Activated T-cell treated with anti-CD3 and anti-CD28 coated beads for 24 hours (primary cell): ENCODE measurements around the gene CRELD1.
A peak's percentile ranks its signal among the peaks of the same experiment; 100 is the strongest.

Experiments
- DNase-seq: peaks from one replicate; pipeline ENCODE4 v3.0.0-alpha.2; 2020; ENCODE audit warnings: low read depth

Gene CRELD1

DNA sequence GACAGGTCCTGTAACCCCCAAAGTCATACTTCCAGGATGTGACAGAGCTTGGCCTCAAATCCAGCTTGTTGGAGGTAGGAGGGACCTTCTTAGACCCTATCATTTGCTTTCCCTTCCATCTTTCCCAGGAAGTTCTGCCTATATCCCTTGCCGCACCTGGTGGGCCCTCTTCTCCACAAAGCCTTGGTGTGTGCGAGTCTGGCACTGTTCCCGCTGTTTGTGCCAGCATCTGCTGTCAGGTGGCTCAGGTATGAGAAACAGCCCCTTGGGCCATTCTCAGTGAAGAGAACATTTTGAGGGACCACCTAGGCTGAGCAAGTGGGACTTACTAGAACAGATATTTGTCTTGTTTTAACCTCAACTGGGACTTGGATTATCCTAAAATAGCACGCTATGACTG lies 29.7 kb upstream of the CRELD1 start:
- no peak for DNase-seq

DNA sequence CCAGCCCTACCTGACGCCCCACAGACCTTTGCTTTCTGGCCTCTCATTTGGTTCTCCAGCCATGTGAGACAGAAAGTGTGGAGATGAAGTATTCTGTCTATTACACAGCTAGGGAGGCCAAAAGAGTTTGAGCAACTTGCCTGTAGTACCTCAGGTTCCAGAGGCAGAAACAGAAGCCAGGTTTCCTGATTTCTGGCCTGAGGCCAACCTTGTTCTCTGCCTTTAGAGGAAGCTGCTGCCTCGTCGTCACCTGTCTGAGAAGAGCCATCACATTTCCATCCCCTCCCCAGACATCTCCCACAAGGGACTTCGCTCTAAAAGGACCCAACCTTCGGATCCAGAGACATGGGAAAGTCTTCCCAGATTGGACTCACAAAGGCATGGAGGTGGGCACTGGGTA lies 27.2 kb upstream of the CRELD1 start:
- DNase-seq: no peak

DNA sequence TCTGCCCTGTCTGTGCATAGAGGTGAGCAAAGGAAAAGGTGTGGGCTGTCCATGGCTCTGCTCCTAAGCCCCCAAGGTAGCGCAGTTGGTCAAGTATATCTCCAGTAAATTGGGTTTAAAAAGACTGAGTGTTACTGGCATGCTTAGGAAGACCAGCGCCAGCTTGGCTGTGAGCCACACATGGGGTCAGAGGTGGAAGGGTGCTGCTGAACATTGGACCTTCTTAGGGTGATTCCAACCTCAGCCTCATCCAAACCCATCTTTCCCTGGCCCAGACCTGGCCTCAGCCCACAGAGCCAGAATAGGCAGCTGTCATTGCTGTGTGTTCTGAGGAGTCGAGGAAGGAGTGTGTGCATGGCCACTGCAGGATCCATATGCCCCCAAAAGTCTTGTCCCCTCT lies 25.3 kb upstream of the CRELD1 start:
- DNase-seq: no peak

DNA sequence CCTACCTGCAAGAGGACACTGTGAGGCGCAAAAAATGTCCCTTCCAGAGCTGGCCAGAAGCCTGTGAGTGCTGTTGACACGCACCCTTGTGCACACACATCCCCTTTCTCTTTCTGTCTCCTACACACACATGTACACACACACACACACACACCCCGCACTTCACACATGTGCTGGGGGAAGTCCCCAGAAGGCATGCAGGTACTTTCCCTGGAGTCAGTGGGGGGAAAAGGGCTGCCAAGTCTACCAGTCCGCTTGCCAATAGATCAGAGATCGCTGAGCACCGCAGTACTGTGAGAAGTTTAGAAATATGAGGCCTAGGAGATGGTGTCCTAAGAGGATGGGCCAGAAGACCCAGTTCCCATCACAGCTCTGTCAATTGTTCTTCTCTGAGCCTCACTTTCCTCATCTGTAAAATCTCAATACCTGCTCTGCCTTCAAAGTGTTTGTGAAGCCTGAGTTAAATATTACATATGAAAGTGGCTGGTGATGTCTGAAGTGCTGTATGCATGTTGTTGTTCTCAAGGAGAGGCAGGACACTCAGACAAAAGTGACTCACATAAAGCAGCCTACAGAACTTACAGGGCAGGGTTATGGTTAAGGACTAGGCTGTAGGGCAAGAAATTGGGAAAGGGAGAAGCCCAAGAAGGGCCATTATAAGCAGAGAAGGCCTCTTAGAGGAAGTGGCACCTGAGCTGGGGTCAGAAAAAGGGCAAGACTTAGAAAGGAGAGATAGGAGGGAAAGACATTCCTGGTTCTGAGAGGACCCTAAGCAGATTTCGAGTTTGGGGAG lies 24.2 kb upstream of the CRELD1 start:
- DNase-seq: no peak

DNA sequence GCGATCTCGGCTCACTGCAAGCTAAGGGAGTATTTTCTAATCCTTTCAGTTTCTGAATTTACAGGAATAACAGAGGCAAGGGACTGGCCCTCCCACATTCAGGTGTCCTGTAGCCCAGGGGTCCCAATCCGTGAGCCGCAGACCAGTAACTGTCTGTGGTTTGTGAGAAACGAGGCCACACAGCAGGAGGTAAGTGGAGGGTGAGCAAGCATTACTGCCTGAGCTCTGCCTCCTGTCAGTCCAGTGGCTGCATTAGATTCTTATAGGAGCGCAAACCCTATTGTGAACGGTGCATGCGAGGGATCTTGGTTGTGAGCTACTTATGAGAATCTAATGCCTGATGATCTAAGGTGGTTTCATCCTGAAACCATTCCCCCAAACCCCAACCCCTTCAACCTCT lies 21.8 kb upstream of the CRELD1 start:
- DNase-seq: no peak

GRCh38 chr3:9912294-9912935 lies 21.2 kb upstream of the CRELD1 start:
- peak; percentile 21 for DNase-seq

GRCh38 chr3:9913601-9914000 lies 20.0 kb upstream of the CRELD1 start:
- no peak for DNase-seq

- no peak for DNase-seq
These were observed 19.6 kb upstream of the CRELD1 start for GRCh38 chr3:9914011-9914410.

GRCh38 chr3:9914559-9915253 lies 18.9 kb upstream of the CRELD1 start:
- no peak for DNase-seq

GRCh38 chr3:9915254-9916141 lies 18.1 kb upstream of the CRELD1 start:
- DNase-seq: no peak

DNA sequence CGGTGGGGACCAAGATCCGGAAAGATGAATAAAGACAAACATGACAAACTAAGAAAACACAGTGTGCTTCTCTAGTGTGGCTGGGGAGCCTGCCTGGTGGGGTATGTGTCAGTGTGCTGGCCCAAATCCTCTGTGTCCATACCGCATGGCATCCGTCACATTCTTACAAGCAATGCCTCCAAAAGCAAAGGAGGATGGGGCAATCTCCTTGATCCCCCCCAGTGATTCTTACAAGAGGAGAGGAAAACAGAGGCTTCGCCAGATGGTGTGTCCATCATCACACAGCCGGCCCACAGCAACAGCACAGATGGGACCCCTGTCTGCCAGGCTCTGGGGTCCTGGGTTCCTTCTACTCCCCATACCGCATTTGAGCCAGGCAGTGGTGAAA lies 17.3 kb upstream of the CRELD1 start:
- DNase-seq: no peak

DNA sequence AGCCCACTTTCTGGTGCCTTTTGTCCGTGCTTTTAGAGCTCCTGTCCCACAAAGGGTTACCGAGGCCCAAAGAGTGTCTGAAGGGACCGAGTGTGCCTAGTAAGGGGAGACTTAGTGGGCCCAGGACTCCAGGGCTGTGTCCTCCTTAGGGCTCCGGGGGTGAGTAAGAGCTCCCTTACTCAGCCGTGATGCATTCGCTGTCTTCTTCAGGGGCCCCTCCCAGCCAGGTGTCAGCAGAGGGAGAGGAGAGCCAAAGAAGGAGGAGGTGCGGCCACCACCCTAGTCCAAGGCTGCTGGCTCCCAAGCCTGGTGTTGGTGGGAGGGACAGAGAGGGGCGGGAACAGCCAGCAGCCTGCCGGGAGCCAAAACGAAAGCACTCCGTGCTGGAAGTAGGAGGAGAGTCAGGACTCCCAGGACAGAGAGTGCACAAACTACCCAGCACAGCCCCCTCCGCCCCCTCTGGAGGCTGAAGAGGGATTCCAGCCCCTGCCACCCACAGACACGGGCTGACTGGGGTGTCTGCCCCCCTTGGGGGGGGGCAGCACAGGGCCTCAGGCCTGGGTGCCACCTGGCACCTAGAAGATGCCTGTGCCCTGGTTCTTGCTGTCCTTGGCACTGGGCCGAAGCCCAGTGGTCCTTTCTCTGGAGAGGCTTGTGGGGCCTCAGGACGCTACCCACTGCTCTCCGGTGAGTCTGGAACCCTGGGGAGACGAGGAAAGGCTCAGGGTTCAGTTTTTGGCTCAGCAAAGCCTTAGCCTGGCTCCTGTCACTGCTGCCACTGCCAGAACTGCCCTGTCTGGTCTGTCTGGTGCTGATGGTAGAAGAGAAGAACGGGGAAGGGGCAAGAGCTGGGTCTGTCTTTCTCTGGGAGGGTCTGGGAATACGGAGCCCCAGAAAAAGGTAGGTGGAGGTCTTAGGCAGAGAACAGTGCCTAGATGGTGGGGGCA lies 16.6 kb upstream of the CRELD1 start, which contains the start of gene IL17RC:
TSS of gene IL17RC (plus strand) at position 365 of the 947 bp plus-strand sequence. CDS start at position 583, 218 bp downstream.
- peak; percentile 35 for DNase-seq

DNA sequence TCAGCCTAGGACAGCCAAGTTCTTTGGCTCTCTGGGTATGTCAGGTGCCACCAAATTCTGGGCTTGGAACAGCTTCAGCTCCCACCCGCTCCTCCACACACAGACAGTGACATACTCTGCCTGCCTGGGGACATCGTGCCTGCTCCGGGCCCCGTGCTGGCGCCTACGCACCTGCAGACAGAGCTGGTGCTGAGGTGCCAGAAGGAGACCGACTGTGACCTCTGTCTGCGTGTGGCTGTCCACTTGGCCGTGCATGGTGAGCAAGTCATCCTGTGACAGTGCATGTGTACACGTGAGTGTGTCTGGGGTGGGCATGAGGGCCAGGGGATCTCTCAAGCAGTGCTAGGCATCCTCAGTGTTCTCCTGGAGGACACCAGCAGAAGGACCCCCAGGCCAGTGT lies 15.8 kb upstream of the CRELD1 start:
- no peak for DNase-seq

DNA sequence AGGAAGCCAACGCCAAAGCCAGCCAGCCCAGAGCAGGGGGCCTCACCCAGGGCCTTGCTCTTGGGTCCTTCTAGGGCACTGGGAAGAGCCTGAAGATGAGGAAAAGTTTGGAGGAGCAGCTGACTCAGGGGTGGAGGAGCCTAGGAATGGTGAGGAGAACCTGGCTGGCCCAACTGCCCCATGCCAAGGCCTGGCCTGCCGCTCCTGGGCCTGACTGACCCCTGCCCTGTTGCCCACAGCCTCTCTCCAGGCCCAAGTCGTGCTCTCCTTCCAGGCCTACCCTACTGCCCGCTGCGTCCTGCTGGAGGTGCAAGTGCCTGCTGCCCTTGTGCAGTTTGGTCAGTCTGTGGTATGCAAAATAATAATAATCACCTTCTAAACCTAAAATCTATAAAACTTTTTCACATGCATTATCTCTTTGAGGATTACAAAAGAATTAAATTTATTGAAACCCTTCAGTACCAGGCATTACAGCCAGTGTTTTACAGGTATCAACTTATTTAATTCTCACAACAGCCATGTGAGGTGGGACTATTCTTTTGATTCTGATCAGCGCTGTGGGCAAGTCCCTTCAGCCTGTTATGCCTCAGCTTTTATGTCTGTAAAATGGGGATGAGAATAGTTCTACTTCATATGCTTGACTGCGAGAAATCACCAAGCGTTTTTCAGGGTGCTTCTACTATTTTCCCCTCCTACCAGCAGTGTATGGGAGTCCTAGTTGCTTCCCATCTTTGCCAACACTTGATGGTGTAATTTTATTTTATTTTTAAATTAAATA lies 15.2 kb upstream of the CRELD1 start:
- DNase-seq: no peak

- DNase-seq: no peak
These were observed 5.5 kb upstream of the CRELD1 start for GRCh38 chr3:9928158-9928557.

- no peak for DNase-seq
These were observed 2.7 kb upstream of the CRELD1 start for GRCh38 chr3:9930804-9931418.

DNA sequence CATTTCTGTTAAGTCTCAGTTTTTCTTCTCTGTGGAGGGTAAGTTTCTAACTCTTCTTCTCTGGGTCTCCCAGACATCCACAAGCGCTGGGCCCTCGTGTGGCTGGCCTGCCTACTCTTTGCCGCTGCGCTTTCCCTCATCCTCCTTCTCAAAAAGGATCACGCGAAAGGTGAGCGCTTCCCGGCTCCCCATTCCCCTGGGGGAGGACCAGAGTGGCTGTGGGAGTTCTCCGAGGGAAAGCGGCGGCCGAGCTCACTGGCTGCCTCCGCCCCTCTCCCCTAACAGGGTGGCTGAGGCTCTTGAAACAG lies 1.1 kb upstream of the CRELD1 start:
- no peak for DNase-seq

- peak; percentile 81 for DNase-seq
These were observed 632 bp upstream of the CRELD1 start for GRCh38 chr3:9932843-9933560.

- no peak for DNase-seq
These were observed 594 bp downstream of the CRELD1 start for GRCh38 chr3:9934235-9934621.
